ENCODE results near the gene FAM117B. TPM values are rescaled to one million over a fixed set of nuclear protein-coding genes. Genes with fewer than 3 reads are reported as not detected.

Gene FAM117B
- total RNA-seq, 1 experiment from 2014 or later = 9.1 TPM

GRCh38 chr2:202749477-202749876 lies 114.7 kb downstream of the FAM117B start:
- intact Hi-C loops (cut with micrococcal nuclease) = no loop called here

More at GRCh38 chr2:202749477-202749876, 114.7 kb downstream of the FAM117B start:
- POLR2A ChIA-PET = no interaction called here
- DNase-seq (ENCODE audit: low read depth, low spot score) = no peak
- Histone ChIP-seq H3K4me3 (replicated peaks in 1 of 2; ENCODE audit: low read depth in 1 of 2, low read length in 2 of 2) (no peak overlapping the region), H3K9ac (ENCODE audit: low read length) (no peak overlapping the region), H2AFZ (ENCODE audit: low read depth, low read length, poor library complexity, severe bottlenecking) (no peak overlapping the region), H3K4me2 (ENCODE audit: low read length) (no peak overlapping the region), H3K27ac (ENCODE audit: low read depth, low read length) (no peak overlapping the region), H3K79me2 (ENCODE audit: insufficient read depth, low read length) (no peaks in the 10 kb centered on the region), H3K9me2 (ENCODE audit: insufficient read depth) (no peaks in the 10 kb centered on the region), H3K9me3 (ENCODE audit: control insufficient read depth in 1 of 2, insufficient read depth in 1 of 2, low read depth in 1 of 2, low read length in 2 of 2) (no peaks in the 10 kb centered on the region), H3K4me1 (ENCODE audit: control insufficient read depth in 1 of 2, insufficient read depth in 2 of 2, low read length in 2 of 2) (no peaks in the 10 kb centered on the region), H3K27me3 (ENCODE audit: insufficient read depth, low read length) (no peaks in the 10 kb centered on the region), H3K36me3 (ENCODE audit: control insufficient read depth in 1 of 2, insufficient read depth in 2 of 2, low read length in 2 of 2) (no peaks in the 10 kb centered on the region), H4K20me1 (ENCODE audit: insufficient read depth) (no peaks in the 10 kb centered on the region)
- CTCF ChIA-PET = no interaction called here
- TF ChIP-seq MAX (IDR thresholded peaks at IDR 0.05) = no peak
- TF ChIP-seq FOSL1 (IDR thresholded peaks at IDR 0.05; ENCODE audit: low read depth) = no peak
- TF ChIP-seq, protein P1, sequence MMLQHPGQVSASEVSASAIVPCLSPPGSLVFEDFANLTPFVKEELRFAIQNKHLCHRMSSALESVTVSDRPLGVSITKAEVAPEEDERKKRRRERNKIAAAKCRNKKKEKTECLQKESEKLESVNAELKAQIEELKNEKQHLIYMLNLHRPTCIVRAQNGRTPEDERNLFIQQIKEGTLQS (IDR thresholded peaks at IDR 0.05) = no peak
- no peak for TF ChIP-seq CBX3 (IDR thresholded peaks at IDR 0.05; ENCODE audit: low read depth)
- TF ChIP-seq TCF7L2 (IDR thresholded peaks at IDR 0.05; ENCODE audit: borderline replicate concordance, extremely low read depth, insufficient read depth, insufficient read length) = no peak
- TF ChIP-seq, protein P2, sequence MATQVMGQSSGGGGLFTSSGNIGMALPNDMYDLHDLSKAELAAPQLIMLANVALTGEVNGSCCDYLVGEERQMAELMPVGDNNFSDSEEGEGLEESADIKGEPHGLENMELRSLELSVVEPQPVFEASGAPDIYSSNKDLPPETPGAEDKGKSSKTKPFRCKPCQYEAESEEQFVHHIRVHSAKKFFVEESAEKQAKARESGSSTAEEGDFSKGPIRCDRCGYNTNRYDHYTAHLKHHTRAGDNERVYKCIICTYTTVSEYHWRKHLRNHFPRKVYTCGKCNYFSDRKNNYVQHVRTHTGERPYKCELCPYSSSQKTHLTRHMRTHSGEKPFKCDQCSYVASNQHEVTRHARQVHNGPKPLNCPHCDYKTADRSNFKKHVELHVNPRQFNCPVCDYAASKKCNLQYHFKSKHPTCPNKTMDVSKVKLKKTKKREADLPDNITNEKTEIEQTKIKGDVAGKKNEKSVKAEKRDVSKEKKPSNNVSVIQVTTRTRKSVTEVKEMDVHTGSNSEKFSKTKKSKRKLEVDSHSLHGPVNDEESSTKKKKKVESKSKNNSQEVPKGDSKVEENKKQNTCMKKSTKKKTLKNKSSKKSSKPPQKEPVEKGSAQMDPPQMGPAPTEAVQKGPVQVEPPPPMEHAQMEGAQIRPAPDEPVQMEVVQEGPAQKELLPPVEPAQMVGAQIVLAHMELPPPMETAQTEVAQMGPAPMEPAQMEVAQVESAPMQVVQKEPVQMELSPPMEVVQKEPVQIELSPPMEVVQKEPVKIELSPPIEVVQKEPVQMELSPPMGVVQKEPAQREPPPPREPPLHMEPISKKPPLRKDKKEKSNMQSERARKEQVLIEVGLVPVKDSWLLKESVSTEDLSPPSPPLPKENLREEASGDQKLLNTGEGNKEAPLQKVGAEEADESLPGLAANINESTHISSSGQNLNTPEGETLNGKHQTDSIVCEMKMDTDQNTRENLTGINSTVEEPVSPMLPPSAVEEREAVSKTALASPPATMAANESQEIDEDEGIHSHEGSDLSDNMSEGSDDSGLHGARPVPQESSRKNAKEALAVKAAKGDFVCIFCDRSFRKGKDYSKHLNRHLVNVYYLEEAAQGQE (IDR thresholded peaks at IDR 0.05; ENCODE audit: low read depth) = no peak
- no peak for TF ChIP-seq CEBPB (IDR thresholded peaks at IDR 0.05; ENCODE audit: low read depth)
- TF ChIP-seq POLR2AphosphoS5 (IDR thresholded peaks at IDR 0.05; ENCODE audit: low read depth, low read length) = no peak
- TF ChIP-seq POLR2A (IDR thresholded peaks at IDR 0.05; ENCODE audit: borderline replicate concordance, extremely low read depth, insufficient read depth, insufficient read length) = no peak
- no peak for TF ChIP-seq ZBTB33 (IDR thresholded peaks at IDR 0.05; ENCODE audit: extremely low read depth, insufficient replicate concordance, low read length)
- TF ChIP-seq SRF (IDR thresholded peaks at IDR 0.05; ENCODE audit: low read depth) = no peak
- no peak for TF ChIP-seq SP1 (IDR thresholded peaks at IDR 0.05; ENCODE audit: low read depth)
- TF ChIP-seq ZFX (IDR thresholded peaks at IDR 0.05) = no peak
- TF ChIP-seq YY1 (IDR thresholded peaks at IDR 0.05; ENCODE audit: extremely low read depth, insufficient replicate concordance, low read depth, low read length) = no peak
- no peak for TF ChIP-seq JUND (IDR thresholded peaks at IDR 0.05)
- no peak for TF ChIP-seq ELF1 (IDR thresholded peaks at IDR 0.05; ENCODE audit: borderline replicate concordance, low read depth)
- no peak for TF ChIP-seq SIN3A (IDR thresholded peaks at IDR 0.05; ENCODE audit: low read depth)
- TF ChIP-seq RAD21 (IDR thresholded peaks at IDR 0.05; ENCODE audit: low read depth) = no peak
- TF ChIP-seq EZH2phosphoT487 (IDR thresholded peaks at IDR 0.05; ENCODE audit: borderline replicate concordance) = no peak
- TF ChIP-seq, protein P3, sequence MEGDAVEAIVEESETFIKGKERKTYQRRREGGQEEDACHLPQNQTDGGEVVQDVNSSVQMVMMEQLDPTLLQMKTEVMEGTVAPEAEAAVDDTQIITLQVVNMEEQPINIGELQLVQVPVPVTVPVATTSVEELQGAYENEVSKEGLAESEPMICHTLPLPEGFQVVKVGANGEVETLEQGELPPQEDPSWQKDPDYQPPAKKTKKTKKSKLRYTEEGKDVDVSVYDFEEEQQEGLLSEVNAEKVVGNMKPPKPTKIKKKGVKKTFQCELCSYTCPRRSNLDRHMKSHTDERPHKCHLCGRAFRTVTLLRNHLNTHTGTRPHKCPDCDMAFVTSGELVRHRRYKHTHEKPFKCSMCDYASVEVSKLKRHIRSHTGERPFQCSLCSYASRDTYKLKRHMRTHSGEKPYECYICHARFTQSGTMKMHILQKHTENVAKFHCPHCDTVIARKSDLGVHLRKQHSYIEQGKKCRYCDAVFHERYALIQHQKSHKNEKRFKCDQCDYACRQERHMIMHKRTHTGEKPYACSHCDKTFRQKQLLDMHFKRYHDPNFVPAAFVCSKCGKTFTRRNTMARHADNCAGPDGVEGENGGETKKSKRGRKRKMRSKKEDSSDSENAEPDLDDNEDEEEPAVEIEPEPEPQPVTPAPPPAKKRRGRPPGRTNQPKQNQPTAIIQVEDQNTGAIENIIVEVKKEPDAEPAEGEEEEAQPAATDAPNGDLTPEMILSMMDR (IDR thresholded peaks at IDR 0.05 in 2 of 3, conservative IDR thresholded peaks at IDR 0.05 in 1 of 3; ENCODE audit: borderline replicate concordance in 1 of 3, insufficient read depth in 1 of 3, low read depth in 2 of 3, low read length in 2 of 3) = no peak
- RAD21 ChIA-PET (ENCODE audit: low non-redundant PET in 1 of 2, low total read pairs in 2 of 2, uncharacterized antibody in 2 of 2, unreplicated experiment in 2 of 2) = no interaction called here
- ATAC-seq = no peak
- BruUV-seq (replicated peaks) = no TSS peak
